HG03565 (cell line): ENCODE data around the gene SUCNR1.
"Not testable (repeated sequence)": the region's sequence is repeated elsewhere in the genome, so short reads cannot be mapped to it uniquely, and the experiment has no call there.

ENCODE experiments used
- ATAC-seq: cut with Tn5 transposase; IDR thresholded peaks from one replicate; pipeline ENCODE4 v1.9.1; 2021; ENCODE audit warnings: mild to moderate bottlenecking, moderate library complexity; ENCODE audit not compliant: unreplicated experiment

Gene SUCNR1

GRCh38 chr3:151900884-151901643, 27.6 kb downstream of the SUCNR1 start:
- ATAC-seq: no peak

GRCh38 chr3:151901644-151902285, 28.3 kb downstream of the SUCNR1 start:
- no peak for ATAC-seq

GRCh38 chr3:151903501-151903991, 30.1 kb downstream of the SUCNR1 start:
- no peak for ATAC-seq

GRCh38 chr3:151905647-151906046, 32.2 kb downstream of the SUCNR1 start:
- ATAC-seq: no peak

- ATAC-seq: no peak
Measured at GRCh38 chr3:151906751-151907150, 33.3 kb downstream of the SUCNR1 start.

- no peak for ATAC-seq
Measured at GRCh38 chr3:151908399-151908798, 35.0 kb downstream of the SUCNR1 start.

GRCh38 chr3:151909681-151910405, 36.4 kb downstream of the SUCNR1 start:
- no peak for ATAC-seq

- no peak for ATAC-seq
Measured at GRCh38 chr3:151911462-151911861, 38.0 kb downstream of the SUCNR1 start.

GRCh38 chr3:151912028-151912427, 38.6 kb downstream of the SUCNR1 start:
- no peak for ATAC-seq

- ATAC-seq: no peak
Measured at GRCh38 chr3:151916781-151917180, 43.3 kb downstream of the SUCNR1 start.

- ATAC-seq: peak; percentile 59
Measured at GRCh38 chr3:151918253-151919029, 45.0 kb downstream of the SUCNR1 start.

GRCh38 chr3:151919030-151919328, 45.5 kb downstream of the SUCNR1 start:
- no peak for ATAC-seq

- ATAC-seq: no peak
Measured at GRCh38 chr3:151919446-151919845, 46.0 kb downstream of the SUCNR1 start.

GRCh38 chr3:151923901-151924300, 50.5 kb downstream of the SUCNR1 start:
- ATAC-seq: no peak

- ATAC-seq: no peak
Measured at GRCh38 chr3:151924753-151925152, 51.3 kb downstream of the SUCNR1 start.

- no peak for ATAC-seq
Measured at GRCh38 chr3:151925419-151925818, 52.0 kb downstream of the SUCNR1 start.

- no peak for ATAC-seq
Measured at GRCh38 chr3:151925876-151926275, 52.4 kb downstream of the SUCNR1 start.

- ATAC-seq: no peak
Measured at GRCh38 chr3:151926956-151927355, 53.5 kb downstream of the SUCNR1 start.

- ATAC-seq: not testable (repeated sequence)
Measured at GRCh38 chr3:151927915-151928525, 54.6 kb downstream of the SUCNR1 start.

GRCh38 chr3:151931171-151931570, 57.7 kb downstream of the SUCNR1 start:
- ATAC-seq: no peak
